Stimulated activated CD4-positive, alpha-beta T cell treated with anti-CD3 and anti-CD28 coated beads, Interleukin-4, amount 100 ng/mL, for 48 hours (primary cell): ENCODE data around the gene ASB2.

Source experiments
- DNase-seq, 2 donors: peaks; one replicate each; pipeline ENCODE4 v3.0.0-alpha.2; 2020; ENCODE audit warnings: low read depth in 2 of 2

ASB2 gene

GRCh38 chr14:93902619-93903307 lies 73.6 kb downstream of the ASB2 start:
- DNase-seq, result no peak

GRCh38 chr14:93901813-93902212 lies 74.6 kb downstream of the ASB2 start:
- DNase-seq, result no peak

GRCh38 chr14:93898731-93899130 lies 77.6 kb downstream of the ASB2 start:
- no peak for DNase-seq

- DNase-seq, result no peak
Measured at GRCh38 chr14:93898081-93898611, 78.2 kb downstream of the ASB2 start.

GRCh38 chr14:93897476-93897845 lies 78.9 kb downstream of the ASB2 start:
- no peak for DNase-seq

GRCh38 chr14:93895023-93895604 lies 81.3 kb downstream of the ASB2 start:
- DNase-seq, result no peak

- no peak for DNase-seq
Measured at GRCh38 chr14:93893661-93894261, 82.6 kb downstream of the ASB2 start.

- DNase-seq, result peak; percentile 60 to 72
Measured at GRCh38 chr14:93892923-93893558, 83.3 kb downstream of the ASB2 start.

- DNase-seq, result no peak
Measured at GRCh38 chr14:93892505-93892839, 83.9 kb downstream of the ASB2 start.

- DNase-seq, result no peak
Measured at GRCh38 chr14:93891756-93892504, 84.4 kb downstream of the ASB2 start.

- no peak for DNase-seq
Measured at GRCh38 chr14:93889739-93890483, 86.5 kb downstream of the ASB2 start.

- no peak for DNase-seq
Measured at GRCh38 chr14:93888995-93889394, 87.4 kb downstream of the ASB2 start.

GRCh38 chr14:93884950-93885349 lies 91.4 kb downstream of the ASB2 start:
- no peak for DNase-seq
